Mesendoderm (in vitro differentiated cells): ENCODE results near the gene SCAP.

Experiments
- DNase-seq: peaks from one replicate; pipeline ENCODE4 v3.0.0; 2013
- H2AK5ac ChIP-seq: 2 replicates; pipeline ENCODE4 v1.6.1; 2013; ENCODE audit warnings: low read length, inconsistent platforms
- H2BK120ac ChIP-seq: 2 replicates; pipeline ENCODE4 v1.6.1; 2013; ENCODE audit warnings: low read depth, mild to moderate bottlenecking, low read length, moderate library complexity, mixed read lengths
- H2BK15ac ChIP-seq: replicated peaks from 2 replicates; pipeline ENCODE4 v1.6.1; 2013; ENCODE audit warnings: low read depth, mild to moderate bottlenecking, moderate library complexity
- H2BK5ac ChIP-seq: 2 replicates; pipeline ENCODE4 v1.6.1; 2013; ENCODE audit warnings: low read length, inconsistent platforms
- H3K18ac ChIP-seq: 2 replicates; pipeline ENCODE4 v1.6.1; 2013; ENCODE audit warnings: mild to moderate bottlenecking, low read length, mixed read lengths
- H3K23ac ChIP-seq: one replicate; pipeline ENCODE4 v1.6.1; 2013; ENCODE audit warnings: low read length
- H3K27ac ChIP-seq: 2 replicates; pipeline ENCODE4 v1.5.1; 2013; ENCODE audit warnings: low read depth, mild to moderate bottlenecking, inconsistent platforms, low read length, moderate library complexity
- H3K27me3 ChIP-seq: 2 replicates; pipeline ENCODE4 v1.6.1; 2013; ENCODE audit warnings: low read length, control low read depth, mild to moderate bottlenecking, inconsistent platforms; ENCODE audit not compliant: insufficient read depth, poor library complexity
- H3K36me3 ChIP-seq: 2 replicates; pipeline ENCODE4 v1.6.1; 2013; ENCODE audit warnings: low read length, inconsistent platforms; ENCODE audit not compliant: control insufficient read depth, insufficient read depth
- H3K4ac ChIP-seq: one replicate; pipeline ENCODE4 v1.6.1; 2013; ENCODE audit warnings: low read depth, mild to moderate bottlenecking, low read length, moderate library complexity
- H3K4me1 ChIP-seq: 2 replicates; pipeline ENCODE4 v1.6.1; 2013; ENCODE audit warnings: low read depth, low read length, inconsistent platforms; ENCODE audit not compliant: control insufficient read depth
- H3K4me2 ChIP-seq: 2 replicates; pipeline ENCODE4 v1.6.1; 2013; ENCODE audit warnings: low read length
- H3K4me3 ChIP-seq: 2 replicates; pipeline ENCODE4 v1.5.1; 2013; ENCODE audit warnings: mild to moderate bottlenecking, low read length
- H3K56ac ChIP-seq: one replicate; pipeline ENCODE4 v1.6.1; 2013; ENCODE audit warnings: low read length
- H3K79me1 ChIP-seq: 2 replicates; pipeline ENCODE4 v1.6.1; 2013; ENCODE audit warnings: low read length, inconsistent platforms
- H3K79me2 ChIP-seq: 2 replicates; pipeline ENCODE4 v1.6.1; 2013; ENCODE audit warnings: mild to moderate bottlenecking, low read length; ENCODE audit not compliant: control insufficient read depth, insufficient read depth
- H3K9ac ChIP-seq: 2 replicates; pipeline ENCODE4 v1.6.1; 2013; ENCODE audit warnings: low read length, inconsistent platforms
- H4K5ac ChIP-seq: one replicate; pipeline ENCODE4 v1.6.1; 2013; ENCODE audit warnings: low read length
- H4K8ac ChIP-seq: one replicate; pipeline ENCODE4 v1.6.1; 2013; ENCODE audit warnings: low read depth, mild to moderate bottlenecking, control low read depth, low read length, moderate library complexity
- WGBS: extraction: QIAGEN DNeasy Blood & Tissue Kit; methylation state at CpG from one replicate; pipeline ENCODE4 v1.1.7; 2013; ENCODE audit warnings: low lambda C conversion rate, missing lambda C conversion rate; ENCODE audit not compliant: insufficient coverage; ENCODE audit errors: extremely low coverage; 5-methylcytosine and 5-hydroxymethylcytosine counted together

The SCAP gene

GRCh38 chr3:47436180-47436579 lies 39.6 kb downstream of the SCAP start:
- Histone ChIP-seq H2BK15ac (no peak overlapping the region), H3K56ac (no peak overlapping the region), H3K9ac (no peak overlapping the region), H2BK120ac (no peak overlapping the region), H3K36me3 (peaks cover 3% of the 10 kb centered on the region), H4K5ac (no peak overlapping the region), H3K4me2 (no peak overlapping the region), H3K4me3 (no peak overlapping the region), H3K4me1 (no peaks in the 10 kb centered on the region), H3K23ac (no peak overlapping the region), H3K18ac (no peak overlapping the region), H3K27me3 (no peaks in the 10 kb centered on the region), H4K8ac (no peak overlapping the region), H3K4ac (no peak overlapping the region), H2BK5ac (no peak overlapping the region), H3K27ac (no peak overlapping the region), H2AK5ac (no peak overlapping the region), H3K79me2 (no peaks in the 10 kb centered on the region), H3K79me1 (peaks cover 3% of the 10 kb centered on the region)
- WGBS: no CpG with 5 or more reads among the region's 5 CpGs
- no peak for DNase-seq

DNA sequence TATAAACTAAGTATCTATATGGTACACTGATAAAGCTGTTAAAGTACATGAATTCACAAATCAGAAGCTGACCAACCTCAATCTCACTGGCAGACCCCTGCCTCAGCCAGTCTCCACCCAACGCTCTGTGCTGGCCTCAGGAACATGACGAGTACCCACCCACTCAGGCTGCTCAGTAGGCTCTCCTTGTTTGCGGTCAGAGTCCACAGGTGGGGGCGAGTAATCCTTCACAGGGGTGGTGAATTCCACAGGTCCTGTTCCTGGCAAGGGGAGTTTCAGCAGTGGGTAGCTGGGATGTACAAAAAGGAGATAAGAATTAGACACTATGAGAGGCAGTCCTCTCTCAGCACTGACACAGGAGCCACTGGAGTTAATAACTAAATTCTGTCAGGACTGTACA lies 40.9 kb downstream of the SCAP start:
- Histone ChIP-seq H3K79me2 (no peaks in the 10 kb centered on the region), H3K9ac (no peak overlapping the region), H3K79me1 (peaks cover 3% of the 10 kb centered on the region), H3K27me3 (no peaks in the 10 kb centered on the region), H3K4me2 (no peak overlapping the region), H2BK5ac (no peak overlapping the region), H3K4ac (no peak overlapping the region), H2BK15ac (no peak overlapping the region), H2BK120ac (no peak overlapping the region), H3K56ac (no peak overlapping the region), H3K4me3 (no peak overlapping the region), H3K36me3 (peaks cover 3% of the 10 kb centered on the region), H4K8ac (no peak overlapping the region), H4K5ac (no peak overlapping the region), H3K27ac (no peak overlapping the region), H3K18ac (no peak overlapping the region), H2AK5ac (no peak overlapping the region), H3K23ac (no peak overlapping the region), H3K4me1 (no peaks in the 10 kb centered on the region)
- DNase-seq: no peak
- whole genome bisulfite sequencing: no CpG with 5 or more reads among the region's 4 CpGs

GRCh38 chr3:47433796-47434195 lies 41.9 kb downstream of the SCAP start:
- H3K4me3 ChIP-seq: no peak overlapping the region
- H3K4me2 ChIP-seq: no peak overlapping the region
- H3K4ac ChIP-seq: no peak overlapping the region
- no peak overlapping the region for H3K23ac ChIP-seq
- no peak overlapping the region for H2BK120ac ChIP-seq
- H3K9ac ChIP-seq: no peak overlapping the region
- H4K5ac ChIP-seq: no peak overlapping the region
- H3K4me1 ChIP-seq: no peaks in the 10 kb centered on the region
- H3K79me1 ChIP-seq: no peaks in the 10 kb centered on the region
- H2AK5ac ChIP-seq: no peak overlapping the region
- DNase-seq: no peak
- H3K79me2 ChIP-seq: no peaks in the 10 kb centered on the region
- peaks cover 3% of the 10 kb centered on the region for H3K36me3 ChIP-seq
- no peak overlapping the region for H3K56ac ChIP-seq
- no peak overlapping the region for H4K8ac ChIP-seq
- no peak overlapping the region for H2BK15ac ChIP-seq
- no peaks in the 10 kb centered on the region for H3K27me3 ChIP-seq
- no peak overlapping the region for H3K27ac ChIP-seq
- no peak overlapping the region for H3K18ac ChIP-seq
- no peak overlapping the region for H2BK5ac ChIP-seq
- no CpG with 5 or more reads among the region's 3 CpGs for WGBS

GRCh38 chr3:47432673-47433072 lies 43.1 kb downstream of the SCAP start:
- H3K56ac ChIP-seq: no peak overlapping the region
- H2AK5ac ChIP-seq: no peak overlapping the region
- no peak overlapping the region for H3K18ac ChIP-seq
- no peak overlapping the region for H3K4ac ChIP-seq
- no peaks in the 10 kb centered on the region for H3K4me1 ChIP-seq
- no peaks in the 10 kb centered on the region for H3K79me2 ChIP-seq
- H3K23ac ChIP-seq: no peak overlapping the region
- no peak for DNase-seq
- H3K27me3 ChIP-seq: no peaks in the 10 kb centered on the region
- no CpG with 5 or more reads among the region's 2 CpGs for WGBS
- H3K27ac ChIP-seq: no peak overlapping the region
- H3K79me1 ChIP-seq: no peaks in the 10 kb centered on the region
- H3K4me3 ChIP-seq: no peak overlapping the region
- no peak overlapping the region for H4K8ac ChIP-seq
- H3K36me3 ChIP-seq: peaks cover 3% of the 10 kb centered on the region
- no peak overlapping the region for H2BK120ac ChIP-seq
- no peak overlapping the region for H3K4me2 ChIP-seq
- no peak overlapping the region for H3K9ac ChIP-seq
- no peak overlapping the region for H2BK5ac ChIP-seq
- H2BK15ac ChIP-seq: no peak overlapping the region
- H4K5ac ChIP-seq: no peak overlapping the region

DNA sequence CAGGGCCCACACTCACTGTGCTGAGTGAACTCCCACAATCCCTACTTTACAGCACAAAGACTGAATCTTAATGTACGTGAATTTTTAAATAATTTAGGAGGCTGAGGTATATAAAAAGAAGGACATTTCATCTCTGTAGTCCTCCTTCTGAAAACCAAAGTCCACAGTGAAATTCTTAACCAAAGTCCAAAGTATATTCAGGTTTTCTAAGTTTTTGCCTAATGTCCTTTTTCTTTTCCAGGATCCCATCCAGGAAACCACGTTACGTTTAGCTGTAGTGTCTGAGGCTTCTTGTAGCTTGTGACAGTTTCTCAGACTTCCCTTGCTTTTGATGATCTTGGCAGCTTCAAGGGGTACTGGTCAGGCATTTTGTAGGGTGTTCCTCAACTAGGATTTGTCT lies 44.5 kb downstream of the SCAP start:
- Histone ChIP-seq H3K79me1 (no peaks in the 10 kb centered on the region), H3K4ac (no peak overlapping the region), H3K36me3 (peaks cover 3% of the 10 kb centered on the region)

DNA sequence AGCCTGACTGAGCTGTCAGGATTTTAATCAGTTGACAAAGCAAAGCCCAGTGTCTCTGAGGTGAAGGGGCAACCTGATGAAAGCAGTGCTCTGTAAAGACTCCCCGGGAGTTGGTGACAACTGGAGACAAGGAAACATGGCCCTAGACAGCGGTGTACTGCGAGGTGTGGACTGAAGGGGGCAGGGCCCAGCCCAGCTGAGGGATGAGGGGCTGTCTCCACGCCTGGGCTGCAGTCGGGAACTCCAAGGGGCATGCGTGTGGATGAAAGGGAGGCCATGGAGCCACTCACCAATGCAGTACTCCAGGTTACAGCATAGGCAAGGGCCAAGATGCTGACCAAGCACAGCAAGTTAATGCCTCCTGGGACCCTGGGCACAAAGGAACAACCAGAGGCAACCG lies 45.1 kb downstream of the SCAP start:
- Histone ChIP-seq H3K4me1 (no peaks in the 10 kb centered on the region), H2BK5ac (no peak overlapping the region), H4K5ac (no peak overlapping the region), H4K8ac (no peak overlapping the region), H3K79me2 (no peaks in the 10 kb centered on the region), H2BK120ac (no peak overlapping the region), H3K9ac (no peak overlapping the region), H3K27ac (no peak overlapping the region), H3K18ac (no peak overlapping the region), H2AK5ac (no peak overlapping the region), H2BK15ac (no peak overlapping the region), H3K27me3 (no peaks in the 10 kb centered on the region), H3K36me3 (peaks cover 3% of the 10 kb centered on the region), H3K56ac (no peak overlapping the region), H3K79me1 (no peaks in the 10 kb centered on the region), H3K23ac (no peak overlapping the region), H3K4me3 (no peak overlapping the region), H3K4me2 (no peak overlapping the region), H3K4ac (no peak overlapping the region)
- DNase-seq: no peak
- no CpG with 5 or more reads among the region's 7 CpGs for WGBS

More for the DNA sequence above, 44.5 kb downstream of the SCAP start:
- Histone ChIP-seq H2BK5ac (no peak overlapping the region), H3K23ac (no peak overlapping the region), H2AK5ac (no peak overlapping the region), H2BK15ac (no peak overlapping the region), H3K4me3 (no peak overlapping the region), H3K27me3 (no peaks in the 10 kb centered on the region), H3K79me2 (no peaks in the 10 kb centered on the region), H4K8ac (no peak overlapping the region), H2BK120ac (no peak overlapping the region), H3K56ac (no peak overlapping the region), H4K5ac (no peak overlapping the region), H3K18ac (no peak overlapping the region), H3K9ac (no peak overlapping the region), H3K4me1 (no peaks in the 10 kb centered on the region), H3K27ac (no peak overlapping the region), H3K4me2 (no peak overlapping the region)
- DNase-seq: no peak
- WGBS: no CpG with 5 or more reads among the region's 3 CpGs
